Thyroid gland (tissue), 4 donors: ENCODE measurements around the gene KRTAP15-1. TPM values are rescaled to one million over a fixed set of nuclear protein-coding genes. Genes with fewer than 3 reads are reported as not detected.

Source experiments
- DNase-seq, 2 donors: peaks; one replicate each; pipeline ENCODE4 v3.0.0-alpha.2; 2019
- H3K27ac ChIP-seq, 3 donors: fragments of 200-600 bp; sonication (generic); 1 replicate in 2 of 3; 2 replicates in 1 of 3; pipeline ENCODE4 v1.5.1; 2016 to 2019; ENCODE audit warnings: mild to moderate bottlenecking in 1 of 3, moderate library complexity in 1 of 3
- H3K27me3 ChIP-seq: fragments of 200-600 bp; sonication (generic); one replicate; pipeline ENCODE4 v1.5.1; 2019
- H3K36me3 ChIP-seq, 2 donors: fragments of 200-600 bp; sonication (generic); one replicate each; pipeline ENCODE4 v1.5.1; 2016 to 2019
- H3K4me1 ChIP-seq, 2 donors: fragments of 200-600 bp; sonication (generic); one replicate each; pipeline ENCODE4 v1.5.1; 2017 to 2019
- H3K4me3 ChIP-seq, 3 donors: fragments of 200-600 bp; sonication (generic); replicated peaks in 1 of 3; 1 replicate in 2 of 3; 2 replicates in 1 of 3; pipeline ENCODE4 v1.5.1; 2016; ENCODE audit warnings: mild to moderate bottlenecking in 1 of 3
- H3K9me3 ChIP-seq: fragments of 200-600 bp; sonication (generic); one replicate; pipeline ENCODE4 v1.5.1; 2017
- CTCF ChIP-seq, 6 experiments: fragments of 200-600 bp in 3 of 6; fragments of 450-650 bp in 3 of 6; sonication (generic) in 3 of 6; IDR thresholded peaks; one replicate each; pipeline ENCODE4 v1.5.1; 2016 to 2019; ENCODE audit warnings: antibody characterized with exemption in 6 of 6, mild to moderate bottlenecking in 2 of 6, inconsistent platforms in 1 of 6, moderate library complexity in 1 of 6
- POLR2A ChIP-seq, 2 donors: fragments of 450-650 bp; IDR thresholded peaks; one replicate each; pipeline ENCODE4 v1.6.1; 2017; ENCODE audit warnings: antibody characterized with exemption in 2 of 2, mild to moderate bottlenecking in 2 of 2, moderate library complexity in 1 of 2
- WGBS, 2 donors: methylation state at CpG; one replicate each; pipeline ENCODE4 v1.1.5; 2017; 5-methylcytosine and 5-hydroxymethylcytosine counted together
- intact Hi-C: fragments of 100-400 bp; cut with DNase I; formaldehyde crosslinking; loops from one replicate; pipeline ENCODE4 v1.15.1; 2023
- total RNA-seq, 4 donors: library from RNA; depleted of rRNA; stranded (reverse); fragments of >200 nt; gene quantifications; one replicate each; pipeline ENCODE4 v1.2.3, GENCODE V29; 2016

The KRTAP15-1 gene, protein sequence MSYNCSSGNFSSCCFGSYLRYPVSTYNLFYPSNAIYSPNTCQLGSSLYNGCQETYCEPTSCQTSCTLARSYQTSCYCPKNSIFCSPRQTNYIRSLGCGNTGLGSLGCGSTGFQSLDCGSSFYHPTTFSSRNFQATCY
- total RNA-seq, result not detected

GRCh38 chr21:30439975-30440374 lies at the start of gene KRTAP15-1:
KRTAP15-1 (plus strand) TSS chr21:30440275; CDS start chr21:30440328, 53 bp downstream.
- WGBS, 2 donors, result 94 to 95% methylated on average over 5 of the region's 5 CpGs
- no peaks in the 10 kb centered on the region for H3K27me3 ChIP-seq
- H3K4me1 ChIP-seq, result no peaks in the 10 kb centered on the region
- no peak within 1 kb of the TSS for H3K27ac ChIP-seq
- TF ChIP-seq CTCF (IDR thresholded peaks at IDR 0.05), result no peak
- no peak for TF ChIP-seq POLR2A (IDR thresholded peaks at IDR 0.05)
- intact Hi-C loops, result no loop called here
- no peak within 1 kb of the TSS for H3K4me3 ChIP-seq
- H3K36me3 ChIP-seq, result no peaks in the 10 kb centered on the region
- H3K9me3 ChIP-seq, result no peaks in the 10 kb centered on the region
- no peak for DNase-seq

GRCh38 chr21:30391492-30392025 lies 48.5 kb upstream of the KRTAP15-1 start:
- 71 to 74% methylated on average over 2 of the region's 2 CpGs for WGBS, 2 donors
- Histone ChIP-seq H3K9me3 (no peaks in the 10 kb centered on the region), H3K27ac (no peak overlapping the region), H3K4me3 (no peak overlapping the region), H3K27me3 (no peaks in the 10 kb centered on the region), H3K36me3 (no peaks in the 10 kb centered on the region), H3K4me1 (no peaks in the 10 kb centered on the region)
- TF ChIP-seq POLR2A (IDR thresholded peaks at IDR 0.05) (no peak), CTCF (IDR thresholded peaks at IDR 0.05) (no peak)
- no peak for DNase-seq
- intact Hi-C loops, result no loop called here

GRCh38 chr21:30395731-30396130 lies 44.3 kb upstream of the KRTAP15-1 start, which contains the start of gene KRTAP13-1:
KRTAP13-1 (plus strand) TSS chr21:30396031; CDS start chr21:30396087, 56 bp downstream.
- Histone ChIP-seq H3K27ac (no peak within 1 kb of the TSS), H3K36me3 (no peaks in the 10 kb centered on the region), H3K9me3 (no peaks in the 10 kb centered on the region), H3K27me3 (no peaks in the 10 kb centered on the region), H3K4me3 (no peak within 1 kb of the TSS), H3K4me1 (no peaks in the 10 kb centered on the region)
- no peak for DNase-seq
- whole genome bisulfite sequencing, 2 donors, result 79% methylated on average over 4 of the region's 4 CpGs
- intact Hi-C loops, result no loop called here
- TF ChIP-seq POLR2A (IDR thresholded peaks at IDR 0.05), result no peak
- no peak for TF ChIP-seq CTCF (IDR thresholded peaks at IDR 0.05)

GRCh38 chr21:30408782-30409494 lies 31.1 kb upstream of the KRTAP15-1 start:
- Histone ChIP-seq H3K27me3 (no peaks in the 10 kb centered on the region), H3K27ac (no peak overlapping the region), H3K4me3 (no peak overlapping the region), H3K36me3 (no peaks in the 10 kb centered on the region), H3K4me1 (no peaks in the 10 kb centered on the region), H3K9me3 (no peaks in the 10 kb centered on the region)
- 24 to 38% methylated on average over 13 to 14 of the region's 14 CpGs for WGBS, 2 donors
- DNase-seq, result peak; percentile 54 to 76
- intact Hi-C loops, result no loop called here
- TF ChIP-seq CTCF (IDR thresholded peaks at IDR 0.05), result peak in 4 of 6 experiments; percentile 35 to 55 (median 52)
- TF ChIP-seq POLR2A (IDR thresholded peaks at IDR 0.05), result no peak

DNA sequence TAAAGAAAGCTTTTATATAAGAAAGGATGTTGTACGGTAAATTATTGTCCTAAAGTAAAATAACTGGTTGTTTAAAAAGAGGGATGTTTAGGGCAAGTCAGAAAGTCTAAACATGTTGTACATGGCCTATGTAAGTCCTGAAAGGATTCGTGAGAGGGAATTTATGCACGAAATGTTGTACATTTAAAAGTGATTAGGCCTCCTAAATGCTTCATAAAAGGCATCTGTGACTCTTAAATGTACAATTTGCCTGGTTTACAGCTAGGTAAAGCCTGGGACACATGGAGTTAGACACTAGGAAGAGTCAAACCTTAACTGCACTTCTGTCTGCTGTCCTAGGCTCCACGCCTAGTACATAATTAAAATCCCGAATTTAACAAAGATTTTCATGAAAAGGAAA lies 24.1 kb upstream of the KRTAP15-1 start:
- DNase-seq, result no peak
- intact Hi-C loops, result no loop called here
- Histone ChIP-seq H3K27ac (no peak overlapping the region), H3K4me3 (no peak overlapping the region), H3K36me3 (no peaks in the 10 kb centered on the region), H3K27me3 (no peaks in the 10 kb centered on the region), H3K9me3 (no peaks in the 10 kb centered on the region), H3K4me1 (no peaks in the 10 kb centered on the region)
- TF ChIP-seq POLR2A (IDR thresholded peaks at IDR 0.05), result no peak
- no peak for TF ChIP-seq CTCF (IDR thresholded peaks at IDR 0.05)
- 88 to 90% methylated on average over 5 of the region's 5 CpGs for WGBS, 2 donors
